Measurements from ENCODE around the gene CHST14. TPM values are rescaled to one million over a fixed set of nuclear protein-coding genes. Genes with fewer than 3 reads are reported as not detected.

CHST14 gene
- total RNA-seq, 6 experiments from 2014 or later = 2.9 to 5.7 (median 4.8) TPM

DNA sequence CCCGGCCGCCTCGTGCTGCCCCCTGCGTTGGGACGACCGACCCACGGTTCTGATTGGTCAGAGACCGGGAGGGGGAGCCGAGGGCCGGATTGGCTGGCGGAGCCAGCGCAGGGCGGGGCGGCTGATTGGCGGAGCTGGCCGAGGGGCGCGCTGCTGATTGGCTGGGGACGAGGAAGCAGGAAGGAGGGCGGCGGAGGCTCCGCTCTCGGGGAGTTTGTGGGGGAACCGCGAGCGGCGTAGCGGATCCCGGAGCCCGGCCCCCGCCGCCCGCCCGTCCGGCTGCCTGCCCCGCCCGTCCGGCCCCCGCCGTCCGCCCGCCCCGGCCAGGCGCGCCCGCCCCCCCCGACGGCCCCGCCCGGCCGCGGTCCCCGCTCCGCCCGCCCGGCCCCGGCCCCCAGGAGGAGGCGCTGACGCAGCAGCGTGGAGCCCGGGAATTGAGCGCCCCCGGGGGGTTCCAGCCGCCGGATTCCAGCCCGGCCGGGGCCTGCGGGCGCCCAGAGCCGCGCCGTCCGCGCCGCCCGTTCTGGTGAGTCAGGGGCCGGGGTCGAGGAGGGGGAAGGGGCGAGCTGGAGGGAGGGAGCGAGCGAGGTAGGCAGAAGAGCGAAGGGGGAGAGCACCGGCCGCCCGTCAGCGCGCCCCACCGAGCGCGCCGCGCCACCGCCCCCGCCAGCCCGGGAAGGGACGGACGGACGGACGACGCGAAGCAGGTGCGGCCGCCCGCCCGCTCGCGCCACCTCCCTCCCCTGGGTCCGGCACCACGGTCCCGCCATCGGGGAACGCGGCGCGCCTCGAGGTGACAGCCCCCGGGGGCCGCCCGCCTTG lies 29.8 kb upstream of the CHST14 start, which contains the start of gene BAHD1:
Gene BAHD1, plus strand, starts transcription at position 211 of the 822 bp plus-strand sequence. CDS start 17,512 bp downstream, outside the sequence.
- H3K4me1 ChIP-seq = peaks cover 0 to 13% (median 2%) of the 10 kb centered on the region in 4 donors
- peak within 1 kb of the TSS in 2 of 3 donors; percentile 49 to 54 for H3K27ac ChIP-seq
- no peaks in the 10 kb centered on the region for H3K27me3 ChIP-seq
- no peaks in the 10 kb centered on the region for H3K9me3 ChIP-seq
- TF ChIP-seq POLR2A (IDR thresholded peaks at IDR 0.05) = no peak
- TF ChIP-seq, protein P1, sequence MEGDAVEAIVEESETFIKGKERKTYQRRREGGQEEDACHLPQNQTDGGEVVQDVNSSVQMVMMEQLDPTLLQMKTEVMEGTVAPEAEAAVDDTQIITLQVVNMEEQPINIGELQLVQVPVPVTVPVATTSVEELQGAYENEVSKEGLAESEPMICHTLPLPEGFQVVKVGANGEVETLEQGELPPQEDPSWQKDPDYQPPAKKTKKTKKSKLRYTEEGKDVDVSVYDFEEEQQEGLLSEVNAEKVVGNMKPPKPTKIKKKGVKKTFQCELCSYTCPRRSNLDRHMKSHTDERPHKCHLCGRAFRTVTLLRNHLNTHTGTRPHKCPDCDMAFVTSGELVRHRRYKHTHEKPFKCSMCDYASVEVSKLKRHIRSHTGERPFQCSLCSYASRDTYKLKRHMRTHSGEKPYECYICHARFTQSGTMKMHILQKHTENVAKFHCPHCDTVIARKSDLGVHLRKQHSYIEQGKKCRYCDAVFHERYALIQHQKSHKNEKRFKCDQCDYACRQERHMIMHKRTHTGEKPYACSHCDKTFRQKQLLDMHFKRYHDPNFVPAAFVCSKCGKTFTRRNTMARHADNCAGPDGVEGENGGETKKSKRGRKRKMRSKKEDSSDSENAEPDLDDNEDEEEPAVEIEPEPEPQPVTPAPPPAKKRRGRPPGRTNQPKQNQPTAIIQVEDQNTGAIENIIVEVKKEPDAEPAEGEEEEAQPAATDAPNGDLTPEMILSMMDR (IDR thresholded peaks at IDR 0.05) = peak in 2 of 4 donors; percentile 1 to 5
- peak within 1 kb of the TSS; percentile 72 to 89 (median 84) for H3K4me3 ChIP-seq
- intact Hi-C loops (cut with DNase I) = no loop called here
- H3K36me3 ChIP-seq = no peaks in the 10 kb centered on the region
- ATAC-seq = peak; percentile 85 to 91 (median 90)
- peak; percentile 98 for DNase-seq
- WGBS (ENCODE audit: insufficient coverage, low coverage, low lambda C conversion rate, missing lambda C conversion rate) = 0% methylated on average over 15 of the region's 119 CpGs

DNA sequence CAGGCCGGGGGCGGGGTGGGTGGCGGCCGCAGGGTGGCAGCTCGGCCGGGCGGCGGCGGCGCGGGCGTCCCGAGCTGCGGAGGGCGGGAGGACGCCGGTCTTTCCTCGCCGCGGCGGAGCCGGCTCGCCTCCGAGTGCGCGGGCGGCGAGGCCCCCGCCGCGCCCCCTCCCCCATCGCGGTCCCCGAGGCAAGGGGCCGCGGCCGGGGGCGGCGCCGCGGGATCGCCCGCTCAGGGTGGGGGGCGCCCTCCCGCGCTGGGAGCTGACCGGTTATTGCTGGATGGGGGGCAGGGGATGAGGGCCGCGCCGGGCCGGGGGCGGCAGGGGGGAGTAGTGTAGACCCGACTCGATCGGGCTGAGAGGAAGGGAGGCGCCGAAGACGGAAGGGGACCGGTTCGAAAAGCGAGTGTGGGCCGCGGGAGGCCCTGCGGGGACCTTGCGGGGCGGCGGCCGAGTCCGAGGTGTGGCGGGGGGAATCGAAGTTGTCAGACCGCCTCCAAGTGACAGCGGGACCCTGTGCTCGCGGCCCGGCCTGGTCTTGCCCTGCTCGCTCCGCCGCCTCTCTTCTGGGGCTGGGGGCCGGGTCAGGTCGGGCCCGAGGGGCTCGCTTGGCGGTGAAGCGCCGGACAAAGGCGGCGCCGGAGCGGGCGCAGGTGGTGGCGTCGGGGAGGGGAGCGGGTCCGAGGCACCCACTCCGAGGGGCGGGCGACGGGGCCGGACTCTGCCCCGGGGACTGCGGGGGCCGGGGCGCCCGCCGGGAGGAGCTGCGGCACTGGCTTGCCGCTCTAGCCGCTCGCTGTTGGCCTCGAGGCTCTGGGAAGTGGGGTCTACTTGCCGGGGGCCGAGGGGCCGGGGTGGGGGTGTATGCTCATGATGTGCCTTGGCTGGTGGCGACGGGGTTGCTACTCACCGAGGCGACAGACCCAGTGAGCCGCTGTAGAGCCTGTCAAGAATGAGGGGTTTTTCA lies 28.9 kb upstream of the CHST14 start:
- intact Hi-C loops (cut with DNase I) = no loop called here
- peak in 3 of 4 donors; percentile 10 to 22 (median 10) for ATAC-seq
- TF ChIP-seq, protein P1 (IDR thresholded peaks at IDR 0.05) = peak in 3 of 4 donors; percentile 13 to 31 (median 15)
- no peak for TF ChIP-seq POLR2A (IDR thresholded peaks at IDR 0.05)
- Histone ChIP-seq H3K27me3 (no peaks in the 10 kb centered on the region), H3K36me3 (no peaks in the 10 kb centered on the region), H3K27ac (peak overlapping the region in 1 of 3 donors; percentile 49), H3K4me3 (peak overlapping the region; percentile 72 to 89 (median 84)), H3K4me1 (peaks cover 0 to 4% (median 0%) of the 10 kb centered on the region in 4 donors), H3K9me3 (no peaks in the 10 kb centered on the region)
- peak in 1 of 3 donors; percentile 55 for DNase-seq
- under 1% methylated on average over 29 of the region's 119 CpGs for WGBS (ENCODE audit: insufficient coverage, low coverage, low lambda C conversion rate, missing lambda C conversion rate)

DNA sequence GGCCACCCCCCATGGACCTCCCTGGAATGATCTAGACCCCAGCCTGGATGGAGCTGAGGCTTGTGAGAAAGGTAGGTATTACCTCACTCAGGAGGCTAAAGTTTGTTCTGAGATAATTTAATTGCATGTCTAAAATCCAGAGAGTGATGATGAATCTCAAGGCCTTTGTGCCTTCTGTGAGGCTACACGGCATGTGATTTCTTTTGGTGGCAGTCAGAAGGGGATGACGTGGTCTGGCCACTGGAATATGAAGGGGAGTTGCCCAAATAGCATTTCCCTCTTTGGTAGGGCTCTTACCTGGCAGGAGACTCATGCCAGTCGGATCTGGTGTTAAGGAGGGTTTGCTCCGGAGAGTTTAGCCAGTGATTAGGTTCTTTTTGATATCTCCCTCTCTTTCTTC lies 27.5 kb upstream of the CHST14 start:
- Histone ChIP-seq H3K27me3 (no peaks in the 10 kb centered on the region), H3K4me1 (peaks cover 0 to 4% (median 0%) of the 10 kb centered on the region in 4 donors), H3K9me3 (no peaks in the 10 kb centered on the region), H3K27ac (no peak overlapping the region), H3K36me3 (no peaks in the 10 kb centered on the region), H3K4me3 (no peak overlapping the region)
- intact Hi-C loops (cut with DNase I) = no loop called here
- ATAC-seq (no peak), DNase-seq (no peak)
- TF ChIP-seq, protein P1 (IDR thresholded peaks at IDR 0.05) = no peak
- no peak for TF ChIP-seq POLR2A (IDR thresholded peaks at IDR 0.05)
- WGBS (ENCODE audit: insufficient coverage, low coverage, low lambda C conversion rate, missing lambda C conversion rate) = 91% methylated on average over 4 of the region's 4 CpGs

DNA sequence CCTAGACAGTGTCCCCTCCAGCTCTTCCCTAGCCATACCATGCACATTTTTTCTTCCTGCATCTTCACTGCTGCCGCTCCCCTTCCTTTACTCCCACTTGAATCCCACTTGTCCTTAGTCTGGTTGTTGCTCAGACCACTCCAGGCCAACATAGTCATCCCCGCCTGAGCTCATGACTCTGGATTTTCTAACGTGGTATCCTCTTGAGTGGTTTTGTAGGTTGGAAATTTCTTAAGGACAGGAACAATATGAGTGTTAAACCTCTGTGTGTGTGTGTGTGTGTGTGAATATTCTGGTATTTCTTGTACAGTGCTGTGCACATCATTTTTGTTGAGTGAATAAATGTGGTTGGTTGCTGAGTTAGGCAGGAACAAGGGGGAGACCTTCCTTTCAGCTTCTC lies 26.9 kb upstream of the CHST14 start:
- TF ChIP-seq, protein P1 (IDR thresholded peaks at IDR 0.05) = no peak
- Histone ChIP-seq H3K9me3 (no peaks in the 10 kb centered on the region), H3K27ac (no peak overlapping the region), H3K36me3 (no peaks in the 10 kb centered on the region), H3K27me3 (no peaks in the 10 kb centered on the region), H3K4me3 (no peak overlapping the region), H3K4me1 (peaks cover 0 to 4% (median 0%) of the 10 kb centered on the region in 4 donors)
- intact Hi-C loops (cut with DNase I) = no loop called here
- DNase-seq = no peak
- WGBS (ENCODE audit: insufficient coverage, low coverage, low lambda C conversion rate, missing lambda C conversion rate) = 75% methylated on average over 3 of the region's 3 CpGs
- no peak for ATAC-seq

Data from right lobe of liver (tissue), 6 donors.